Fibroblast of the conjunctiva (primary cell): ENCODE data around the gene PPP1CB.
"Not testable (repeated sequence)": the region's sequence is repeated elsewhere in the genome, so short reads cannot be mapped to it uniquely, and the experiment has no call there.

ENCODE experiments used
- DNase-seq: peaks from one replicate; pipeline ENCODE4 v3.0.0-alpha.2; 2010; ENCODE audit warnings: low read depth

PPP1CB gene

GRCh38 chr2:28751252-28751955 is at the start of gene PPP1CB:
TSS of gene PPP1CB (plus strand) at chr2:28751830. CDS start at chr2:28752125, 295 bp downstream.
- DNase-seq: peak; percentile 94

GRCh38 chr2:28702415-28702861 is 49.2 kb upstream of the PPP1CB start:
- no peak for DNase-seq

- DNase-seq: no peak
Observed at GRCh38 chr2:28702878-28703277, 48.8 kb upstream of the PPP1CB start.

DNA sequence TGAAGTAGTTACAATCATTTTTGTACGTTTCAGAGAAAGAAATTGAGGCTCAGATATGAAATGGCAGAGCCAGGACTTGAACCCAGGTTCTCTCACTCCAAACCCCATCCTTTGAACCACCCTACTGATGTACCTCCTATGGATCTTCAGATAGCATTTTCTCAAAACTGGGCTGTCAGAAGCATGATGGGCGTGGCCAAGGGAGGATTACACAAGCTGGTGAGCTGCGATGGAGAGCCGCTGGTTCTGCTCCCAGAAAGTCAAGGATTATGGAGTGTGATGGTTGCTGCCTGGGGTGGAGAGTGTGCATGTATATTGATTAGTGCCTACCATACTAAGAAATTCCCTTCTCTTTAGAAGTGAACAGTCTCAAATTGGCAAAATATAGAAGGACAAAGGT is 47.0 kb upstream of the PPP1CB start:
- no peak for DNase-seq

- DNase-seq: no peak
Observed at GRCh38 chr2:28705751-28706440, 45.7 kb upstream of the PPP1CB start.

GRCh38 chr2:28707592-28707991 is 44.0 kb upstream of the PPP1CB start:
- no peak for DNase-seq

DNA sequence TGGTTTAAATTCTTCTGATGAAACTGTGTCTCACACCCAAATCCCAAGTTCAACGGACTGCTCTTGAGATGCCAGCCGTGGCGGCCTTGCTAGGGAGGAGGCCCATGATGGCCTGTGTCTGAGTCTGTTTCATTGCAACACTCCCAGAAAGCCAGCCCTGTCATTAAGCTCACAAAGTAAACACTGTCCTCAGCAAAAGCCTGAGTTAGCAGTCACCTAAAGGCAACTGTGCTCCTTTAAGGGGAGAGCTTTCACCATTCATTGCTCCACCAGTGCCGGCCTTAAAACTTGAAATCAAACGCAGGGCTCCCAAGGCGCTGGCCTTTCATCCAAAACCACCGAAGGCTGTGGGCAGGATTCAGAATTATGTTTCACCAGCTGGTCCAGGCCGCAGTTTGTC is 42.5 kb upstream of the PPP1CB start:
- no peak for DNase-seq

DNA sequence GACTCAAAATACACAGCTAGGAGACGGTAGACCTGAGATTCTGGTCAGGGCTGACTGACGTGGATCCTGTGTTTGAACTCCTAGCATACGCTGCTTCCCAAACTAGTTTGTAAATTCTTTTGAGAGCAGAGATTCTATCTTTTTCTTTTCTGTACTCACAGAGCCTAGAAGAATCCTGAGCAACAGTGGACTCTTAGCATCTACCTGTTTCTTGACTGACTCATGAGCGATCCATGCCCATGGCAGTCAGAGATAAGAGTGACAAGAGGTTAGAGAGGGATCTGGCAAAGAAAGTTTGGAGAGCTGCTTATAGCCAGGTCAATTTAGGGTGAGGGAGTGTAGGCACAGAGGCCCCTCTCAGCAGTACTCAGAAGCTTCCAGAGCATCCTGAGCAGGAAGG is 41.1 kb upstream of the PPP1CB start:
- no peak for DNase-seq

DNA sequence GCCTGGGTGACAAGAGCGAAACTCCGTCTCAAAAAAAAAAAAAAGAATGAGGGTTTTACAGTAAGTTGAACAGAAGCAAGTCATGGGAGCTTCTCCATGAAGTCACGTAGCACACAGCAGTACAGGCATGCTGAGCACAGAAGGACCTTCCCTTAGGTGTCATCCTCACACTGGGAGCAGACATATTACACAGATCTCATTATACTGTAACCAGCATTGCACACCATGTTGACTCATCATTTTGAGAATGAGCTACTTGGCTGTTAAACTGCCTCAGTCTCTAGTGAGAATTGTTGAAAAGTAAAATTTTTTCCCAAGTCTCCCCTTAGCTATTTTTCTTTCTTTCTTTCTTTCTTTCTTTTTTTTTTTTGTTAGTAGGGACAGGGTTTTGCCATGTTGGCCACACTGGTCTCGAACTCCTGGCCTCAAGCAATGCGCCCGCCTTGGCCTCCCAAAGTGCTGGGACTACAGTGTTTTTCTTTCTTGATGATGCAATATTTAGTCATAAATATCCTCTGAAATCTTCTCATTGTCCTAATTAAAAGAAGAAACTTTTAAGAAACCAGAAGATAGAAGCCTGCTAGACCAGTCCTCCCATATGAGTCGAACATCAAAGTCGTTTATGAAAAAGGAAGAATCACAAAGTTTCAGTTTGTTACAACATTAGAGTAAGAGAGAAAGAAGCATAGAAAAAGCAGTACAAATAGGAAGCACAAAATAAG is 37.9 kb upstream of the PPP1CB start:
- no peak for DNase-seq

DNA sequence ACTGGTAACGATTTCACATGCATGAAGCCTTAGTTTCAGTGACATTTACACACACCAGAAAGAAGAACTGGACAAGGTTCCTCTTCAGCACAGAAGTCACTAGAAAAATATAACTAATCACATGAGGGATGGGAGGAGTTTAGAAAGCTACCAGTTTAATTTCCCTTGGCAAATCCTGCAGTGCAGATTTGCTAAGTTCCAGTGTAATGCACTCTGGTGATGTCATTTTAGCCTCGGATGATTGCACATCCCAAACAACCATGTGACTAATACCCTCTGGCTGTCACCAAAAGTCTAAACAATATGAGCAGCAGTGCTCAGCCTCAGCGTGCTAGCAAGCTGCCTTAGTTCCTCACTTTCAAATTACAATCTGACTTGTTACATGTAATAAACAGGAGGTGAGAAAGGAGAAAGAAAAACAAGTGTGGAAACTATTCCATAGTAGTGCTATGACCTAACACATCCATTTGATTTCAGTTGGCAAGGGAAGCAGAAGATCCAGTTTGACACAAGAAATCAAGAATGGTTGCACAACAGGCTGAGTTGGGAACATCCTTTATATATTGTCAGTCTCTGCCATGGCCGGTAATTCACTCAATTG is 35.3 kb upstream of the PPP1CB start:
- DNase-seq: peak; percentile 89

DNA sequence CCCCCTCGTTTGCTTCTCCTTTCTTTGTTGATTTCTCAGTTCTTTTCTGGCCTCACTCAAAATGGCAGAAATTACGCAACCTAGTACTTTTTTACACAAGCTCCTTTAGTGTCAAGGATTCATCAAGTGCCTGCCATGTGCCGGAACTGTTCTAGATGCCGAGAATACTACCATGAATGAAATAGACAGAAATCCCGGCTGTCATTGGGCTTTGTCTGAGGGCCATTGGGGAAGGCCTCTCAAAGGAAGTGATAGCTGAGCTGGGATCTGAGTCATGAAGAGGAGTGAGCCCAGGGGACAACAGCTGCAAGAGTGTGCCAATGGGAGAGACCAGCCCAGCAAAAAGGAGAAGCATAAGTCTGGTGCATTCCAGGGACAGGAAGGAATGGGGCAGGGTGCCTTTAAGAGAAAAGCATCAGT is 34.3 kb upstream of the PPP1CB start:
- peak; percentile 86 for DNase-seq

GRCh38 chr2:28720345-28720744 is 31.3 kb upstream of the PPP1CB start:
- no peak for DNase-seq

DNA sequence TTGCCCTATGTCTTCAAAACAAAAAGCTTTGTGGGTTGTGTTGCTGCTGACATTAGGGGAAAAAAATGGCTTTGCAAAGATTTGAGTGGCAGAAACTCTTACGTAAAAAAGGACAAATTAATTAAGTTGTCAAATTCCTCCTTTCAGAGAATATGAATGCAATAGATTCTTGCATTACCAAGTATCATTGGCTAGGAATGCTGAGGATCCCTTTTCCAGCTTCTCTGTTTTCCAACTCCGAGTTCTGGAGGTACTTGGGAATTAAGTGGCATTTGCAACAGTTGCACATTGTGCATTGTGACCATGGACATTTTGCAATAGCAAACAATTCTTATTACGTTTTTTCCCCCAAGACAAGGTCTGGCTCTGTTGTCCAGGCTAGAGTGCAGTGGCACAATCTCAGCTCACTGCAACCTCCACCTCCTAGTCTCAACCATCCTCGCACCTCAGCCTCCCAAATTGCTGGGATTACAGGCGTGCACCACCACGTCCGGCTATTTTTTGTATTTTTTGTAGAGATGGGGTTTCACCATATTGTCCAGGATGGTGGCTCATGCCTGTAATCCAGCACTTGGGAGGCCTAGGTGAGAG is 29.9 kb upstream of the PPP1CB start:
- DNase-seq: no peak

GRCh38 chr2:28725021-28725711 is 26.5 kb upstream of the PPP1CB start:
- no peak for DNase-seq

- DNase-seq: no peak
Observed at GRCh38 chr2:28726177-28726576, 25.5 kb upstream of the PPP1CB start.

- no peak for DNase-seq
Observed at GRCh38 chr2:28729698-28730097, 21.9 kb upstream of the PPP1CB start.

GRCh38 chr2:28730641-28731146 is 20.9 kb upstream of the PPP1CB start:
- DNase-seq: no peak

DNA sequence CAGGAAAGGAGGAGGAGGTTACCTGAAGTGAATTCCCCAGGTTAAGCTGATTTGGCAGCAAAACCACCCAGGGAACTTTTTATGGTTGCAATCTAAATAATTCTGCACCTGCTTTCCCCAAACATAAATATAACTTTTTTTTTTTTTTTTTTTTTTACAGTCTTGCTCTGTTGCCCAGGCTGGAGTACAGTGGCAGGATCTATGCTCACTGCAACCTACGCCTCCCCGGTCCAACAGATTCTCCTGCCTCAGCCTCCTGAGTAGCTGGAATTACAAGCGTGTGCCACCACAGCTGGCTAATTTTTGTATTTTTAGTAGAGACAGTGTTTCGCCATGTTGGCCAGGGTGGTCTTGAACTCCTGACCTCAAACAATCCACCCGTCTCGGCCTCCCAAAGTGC is 16.1 kb upstream of the PPP1CB start:
- no peak for DNase-seq

DNA sequence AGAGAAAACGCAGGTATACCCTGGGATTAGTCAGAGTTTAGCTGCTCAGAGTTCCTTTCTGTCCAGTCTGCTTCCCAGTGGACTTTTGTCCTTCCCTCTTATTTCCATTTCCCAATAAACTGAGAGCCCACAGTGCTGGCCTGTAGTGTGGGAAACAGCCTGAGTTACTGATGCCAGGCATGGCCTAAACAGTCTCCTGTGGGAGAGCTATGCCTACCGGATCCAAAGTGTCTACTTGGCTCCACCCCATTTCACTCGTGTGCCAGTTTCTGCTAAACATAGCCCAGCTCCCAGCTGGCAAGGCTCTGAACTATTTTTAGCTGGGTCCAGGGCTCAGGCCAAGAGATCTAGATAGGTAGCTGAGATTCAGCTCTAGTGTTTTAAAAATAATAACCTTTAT is 15.6 kb upstream of the PPP1CB start:
- DNase-seq: no peak

- DNase-seq: no peak
Observed at GRCh38 chr2:28737655-28738054, 14.0 kb upstream of the PPP1CB start.

DNA sequence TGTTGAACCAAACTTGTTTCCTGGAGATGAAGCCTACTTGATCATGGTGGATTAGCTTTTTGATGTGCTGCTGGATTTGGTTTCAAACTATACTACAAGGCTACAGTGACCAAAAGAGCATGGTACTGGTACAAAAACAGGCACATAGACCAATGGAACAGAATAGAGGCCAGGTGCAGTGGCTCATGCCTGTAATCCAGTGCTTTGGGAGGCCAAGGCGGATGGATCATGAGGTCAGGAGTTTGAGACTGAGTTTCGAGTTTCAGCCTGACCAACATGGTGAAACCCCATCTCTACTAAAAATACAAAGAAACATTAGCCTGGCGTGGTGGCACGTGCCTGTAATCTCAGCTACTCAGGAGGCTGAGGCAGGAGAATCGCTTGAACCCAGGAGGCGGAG is 9.0 kb upstream of the PPP1CB start:
- not testable (repeated sequence) for DNase-seq
